GM06990 (cell line): ENCODE data around the gene TBC1D9B.

Experiments
- DNase-seq: peaks from one replicate; pipeline ENCODE4 v3.0.0-alpha.2; 2011; ENCODE audit not compliant: insufficient read length; ENCODE audit errors: extremely low read depth
- H3K27me3 ChIP-seq: replicated peaks from 2 replicates; pipeline ENCODE4 v1.6.0; 2011; ENCODE audit warnings: low read length; ENCODE audit not compliant: control insufficient read depth, insufficient read depth
- H3K36me3 ChIP-seq: 2 replicates; pipeline ENCODE4 v1.5.1; 2011; ENCODE audit warnings: low read length; ENCODE audit not compliant: control insufficient read depth, insufficient read depth
- H3K4me3 ChIP-seq: replicated peaks from 2 replicates; pipeline ENCODE4 v1.5.1; 2011; ENCODE audit warnings: low read depth, mild to moderate bottlenecking, control low read depth, low read length
- CTCF ChIP-seq: IDR thresholded peaks from 2 replicates; pipeline ENCODE4 v1.5.1; 2011; ENCODE audit warnings: low read length, control low read depth, mild to moderate bottlenecking, inconsistent platforms; ENCODE audit not compliant: insufficient read depth, poor library complexity, severe bottlenecking

Gene TBC1D9B

GRCh38 chr5:179833056-179833708, 74.5 kb downstream of the TBC1D9B start:
- H3K4me3 ChIP-seq, result no peak overlapping the region
- no peak for TF ChIP-seq CTCF
- DNase-seq, result no peak
- H3K36me3 ChIP-seq, result peaks cover 45% of the 10 kb centered on the region
- no peaks in the 10 kb centered on the region for H3K27me3 ChIP-seq

GRCh38 chr5:179832039-179832745, 75.5 kb downstream of the TBC1D9B start:
- Histone ChIP-seq H3K27me3 (no peaks in the 10 kb centered on the region), H3K4me3 (no peak overlapping the region), H3K36me3 (peaks cover 39% of the 10 kb centered on the region)
- no peak for TF ChIP-seq CTCF
- DNase-seq, result no peak

- DNase-seq, result no peak
- H3K4me3 ChIP-seq, result no peak overlapping the region
- peaks cover 37% of the 10 kb centered on the region for H3K36me3 ChIP-seq
- no peak for TF ChIP-seq CTCF
- no peaks in the 10 kb centered on the region for H3K27me3 ChIP-seq
Observed at GRCh38 chr5:179830818-179831468, 76.8 kb downstream of the TBC1D9B start.

- Histone ChIP-seq H3K4me3 (no peak overlapping the region), H3K27me3 (no peaks in the 10 kb centered on the region), H3K36me3 (peaks cover 46% of the 10 kb centered on the region)
- DNase-seq, result no peak
- no peak for TF ChIP-seq CTCF
Observed at GRCh38 chr5:179829732-179830435, 77.8 kb downstream of the TBC1D9B start.

- Histone ChIP-seq H3K4me3 (no peak overlapping the region), H3K27me3 (no peaks in the 10 kb centered on the region), H3K36me3 (peaks cover 51% of the 10 kb centered on the region)
- no peak for TF ChIP-seq CTCF
- DNase-seq, result no peak
Observed at GRCh38 chr5:179828756-179829421, 78.8 kb downstream of the TBC1D9B start.
